Neutrophil (primary cell): ENCODE measurements around the gene HLA-DPB1.

ENCODE experiments used
- H3K27ac ChIP-seq: fragments of 200-600 bp; sonication (generic); 2 replicates; pipeline ENCODE4 v1.5.1; 2016; ENCODE audit warnings: mild to moderate bottlenecking, moderate library complexity
- H3K27me3 ChIP-seq: fragments of 200-600 bp; sonication (generic); 2 replicates; pipeline ENCODE4 v1.6.0; 2016; ENCODE audit warnings: mild to moderate bottlenecking
- H3K36me3 ChIP-seq: fragments of 200-600 bp; sonication (generic); 2 replicates; pipeline ENCODE4 v1.5.1; 2017
- H3K4me1 ChIP-seq, 2 experiments: fragments of 200-600 bp in 1 of 2; sonication (generic) in 1 of 2; 1 replicate in 1 of 2; 2 replicates in 1 of 2; pipeline versions ENCODE4 v1.5.1 to v1.6.1; 2013 to 2016; ENCODE audit warnings: low read depth in 1 of 2, low read length in 1 of 2, mild to moderate bottlenecking in 1 of 2, moderate library complexity in 1 of 2; ENCODE audit not compliant: control insufficient read depth in 1 of 2, insufficient read depth in 1 of 2
- H3K4me3 ChIP-seq, 2 experiments: fragments of 200-600 bp in 1 of 2; sonication (generic) in 1 of 2; 1 replicate in 1 of 2; 2 replicates in 1 of 2; pipeline ENCODE4 v1.5.1; 2013 to 2016; ENCODE audit warnings: low read depth in 1 of 2, low read length in 1 of 2, mild to moderate bottlenecking in 1 of 2, moderate library complexity in 1 of 2
- H3K9me3 ChIP-seq: fragments of 200-600 bp; sonication (generic); 2 replicates; pipeline ENCODE4 v1.5.1; 2016
- CTCF ChIP-seq: fragments of 200-600 bp; sonication (generic); IDR thresholded peaks from 2 replicates; pipeline ENCODE4 v1.5.1; 2016; ENCODE audit warnings: antibody characterized with exemption

Gene HLA-DPB1

GRCh38 chr6:33075568-33076405 is at the start of gene HLA-DPB1:
Gene HLA-DPB1 (plus strand): TSS chr6:33075990. CDS start chr6:33076042, 52 bp downstream.
- no peak within 1 kb of the TSS for H3K27ac ChIP-seq
- no peak within 1 kb of the TSS for H3K4me3 ChIP-seq
- H3K27me3 ChIP-seq: peaks cover 68% of the 10 kb centered on the region
- TF ChIP-seq CTCF: no peak
- H3K36me3 ChIP-seq: no peaks in the 10 kb centered on the region
- no peaks in the 10 kb centered on the region for H3K4me1 ChIP-seq
- H3K9me3 ChIP-seq: no peaks in the 10 kb centered on the region

GRCh38 chr6:33028220-33028849 is 47.5 kb upstream of the HLA-DPB1 start:
- Histone ChIP-seq H3K36me3 (no peaks in the 10 kb centered on the region), H3K27ac (no peak overlapping the region), H3K27me3 (peaks cover 9% of the 10 kb centered on the region), H3K4me1 (no peaks in the 10 kb centered on the region), H3K4me3 (no peak overlapping the region), H3K9me3 (no peaks in the 10 kb centered on the region)
- TF ChIP-seq CTCF: no peak

GRCh38 chr6:33029328-33030184 is 46.2 kb upstream of the HLA-DPB1 start:
- Histone ChIP-seq H3K36me3 (no peaks in the 10 kb centered on the region), H3K4me1 (no peaks in the 10 kb centered on the region), H3K4me3 (no peak overlapping the region), H3K9me3 (no peaks in the 10 kb centered on the region), H3K27ac (no peak overlapping the region), H3K27me3 (peaks cover 9% of the 10 kb centered on the region)
- TF ChIP-seq CTCF: no peak

GRCh38 chr6:33030245-33030644 is 45.5 kb upstream of the HLA-DPB1 start:
- Histone ChIP-seq H3K36me3 (no peaks in the 10 kb centered on the region), H3K9me3 (no peaks in the 10 kb centered on the region), H3K27ac (no peak overlapping the region), H3K4me3 (no peak overlapping the region), H3K4me1 (no peaks in the 10 kb centered on the region), H3K27me3 (peaks cover 9% of the 10 kb centered on the region)
- no peak for TF ChIP-seq CTCF

GRCh38 chr6:33034554-33034953 is 41.2 kb upstream of the HLA-DPB1 start:
- Histone ChIP-seq H3K4me3 (no peak overlapping the region), H3K27me3 (peaks cover 8% of the 10 kb centered on the region), H3K27ac (no peak overlapping the region), H3K9me3 (no peaks in the 10 kb centered on the region), H3K36me3 (no peaks in the 10 kb centered on the region), H3K4me1 (no peaks in the 10 kb centered on the region)
- no peak for TF ChIP-seq CTCF
